Stimulated activated CD8-positive, alpha-beta memory T cell treated with anti-CD3 and anti-CD28 coated beads, Interleukin-12 subunit alpha, Interleukin-12 subunit beta, amount 100 ng/mL, for 24 hours (primary cell): ENCODE measurements around the gene ESRRG.
"Not testable (repeated sequence)": the region's sequence is repeated elsewhere in the genome, so short reads cannot be mapped to it uniquely, and the experiment has no call there.

Experiments
- DNase-seq: peaks from one replicate; pipeline ENCODE4 v3.0.0-alpha.2; 2020; ENCODE audit errors: extremely low read depth

ESRRG gene

GRCh38 chr1:216704065-216704464 lies 19.2 kb downstream of the ESRRG start:
- DNase-seq = not testable (repeated sequence)

DNA sequence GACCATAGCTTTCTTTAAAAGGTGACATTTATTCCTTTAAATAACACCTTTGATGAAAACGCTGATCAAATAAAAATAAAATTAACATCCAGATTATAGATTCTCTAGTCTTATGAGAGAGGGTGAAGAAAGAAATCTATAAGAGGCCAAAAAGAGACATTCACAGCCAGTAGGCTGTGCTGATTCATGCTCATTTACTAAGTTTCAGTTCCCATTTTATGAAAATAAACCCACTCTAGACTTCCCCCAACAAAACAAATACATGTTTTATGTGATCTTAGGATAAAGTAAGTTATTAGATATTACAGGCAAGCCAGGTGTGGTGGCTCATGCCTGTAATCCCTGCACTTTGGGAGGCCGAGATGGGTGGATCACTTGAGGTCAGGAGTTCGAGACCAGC lies 21.1 kb downstream of the ESRRG start:
- no peak for DNase-seq

- DNase-seq = no peak
These were observed 22.4 kb downstream of the ESRRG start for GRCh38 chr1:216700779-216701178.

DNA sequence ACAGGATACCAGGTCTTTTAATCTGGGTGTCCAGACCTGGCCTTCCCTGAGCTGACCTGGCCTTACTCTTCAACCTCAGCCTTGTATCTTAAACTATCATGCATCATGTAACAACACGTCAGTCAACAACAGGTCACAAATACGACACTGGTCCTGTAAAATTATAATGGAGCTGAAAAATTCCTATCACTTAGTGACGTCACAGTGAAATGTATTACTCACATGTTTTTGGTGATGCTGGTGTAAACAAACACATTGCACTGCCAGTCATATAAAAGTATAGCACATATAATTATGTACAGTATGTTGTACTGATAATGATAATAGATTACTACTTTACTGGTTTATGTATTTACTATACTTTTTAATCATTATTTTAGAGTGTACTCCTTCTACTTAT lies 31.5 kb downstream of the ESRRG start:
- no peak for DNase-seq

DNA sequence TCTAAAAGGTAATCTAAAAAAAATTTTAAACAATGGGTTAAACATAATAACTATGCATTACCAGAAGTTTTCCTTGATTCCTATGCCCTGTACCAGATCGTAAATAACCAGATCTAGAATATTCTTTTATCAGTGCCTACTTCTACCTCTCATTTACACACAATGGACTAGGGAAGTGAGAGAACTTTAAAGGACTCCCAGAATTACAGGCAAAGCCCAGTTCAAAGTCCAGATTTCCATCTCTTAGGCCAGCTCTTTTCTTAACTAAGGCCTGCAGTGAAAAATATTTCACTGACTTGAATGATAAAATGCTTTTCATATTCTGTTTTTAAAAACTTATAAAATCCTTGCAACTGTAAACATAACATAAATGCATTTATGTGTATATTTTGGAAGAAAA lies 32.6 kb downstream of the ESRRG start:
- DNase-seq = no peak

DNA sequence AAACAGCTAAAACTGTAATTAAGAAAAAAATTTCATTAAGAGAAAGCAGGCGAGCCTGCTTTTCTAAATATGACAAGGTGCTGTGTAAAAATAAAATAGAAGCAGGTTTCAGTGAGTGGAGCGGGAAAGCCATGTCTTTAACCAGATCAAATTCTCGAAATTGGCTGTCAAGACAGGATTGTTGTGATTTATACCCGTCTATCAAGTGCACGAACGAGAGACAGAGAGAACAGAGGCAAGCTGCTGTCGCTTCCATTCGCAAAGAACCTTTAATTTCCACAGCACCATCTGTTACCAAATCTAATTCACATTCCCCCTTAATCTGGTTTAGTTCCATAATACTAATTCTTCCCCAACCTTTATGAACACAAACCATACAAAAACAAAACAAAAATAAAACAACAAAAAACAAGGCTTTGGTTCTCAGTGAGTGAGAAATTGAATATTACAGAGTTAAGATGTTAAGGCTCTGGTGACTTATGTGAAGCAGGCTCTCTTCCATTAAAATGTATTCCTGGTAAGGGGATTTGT lies 35.0 kb downstream of the ESRRG start:
- DNase-seq = no peak

DNA sequence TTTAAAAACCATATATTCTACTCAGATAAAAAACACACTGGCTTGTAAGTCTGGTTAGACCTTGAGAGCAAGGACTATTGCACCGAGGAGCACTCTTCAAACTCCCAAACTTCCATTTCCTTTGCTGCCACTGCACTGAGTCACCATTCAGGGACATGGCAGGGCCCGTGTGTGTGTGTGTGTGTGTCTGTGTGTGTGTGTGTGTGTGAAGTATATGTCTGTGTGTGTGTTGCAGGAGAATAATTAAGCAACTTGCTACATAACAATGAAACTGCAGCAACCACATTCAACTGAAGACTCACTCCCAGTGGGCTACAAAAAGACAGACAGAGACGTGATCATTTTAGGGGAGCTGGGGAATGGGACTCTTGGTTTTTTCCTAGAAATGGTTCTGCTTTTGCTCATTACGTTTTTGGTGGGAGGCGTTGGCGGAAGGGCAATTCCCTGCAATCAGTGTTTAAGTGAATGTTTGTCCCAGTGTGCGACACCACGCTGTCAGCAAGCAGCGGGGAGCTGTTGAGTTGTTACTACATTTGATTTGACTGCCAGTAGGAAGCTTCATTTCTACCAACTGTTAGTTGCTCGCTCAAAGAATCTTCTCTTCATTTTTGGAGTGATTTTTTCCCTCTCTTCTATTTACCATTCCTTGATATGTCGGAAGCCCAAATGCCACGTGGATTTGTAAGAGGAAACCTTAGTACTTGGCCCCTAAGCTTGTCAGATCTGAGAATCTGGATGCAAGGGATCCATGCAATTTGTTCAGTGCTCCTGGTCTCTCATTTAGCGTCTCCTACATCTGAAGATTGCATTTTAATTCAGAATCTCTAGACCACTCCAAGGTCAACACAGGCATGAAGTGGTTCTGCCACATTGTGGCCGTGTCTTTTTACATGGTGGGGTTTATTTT lies 36.1 kb downstream of the ESRRG start:
- DNase-seq = no peak

- DNase-seq = no peak
These were observed 40.5 kb downstream of the ESRRG start for GRCh38 chr1:216682752-216683151.

- no peak for DNase-seq
These were observed 44.1 kb downstream of the ESRRG start for GRCh38 chr1:216679108-216679507.

GRCh38 chr1:216670118-216670883 lies 52.9 kb downstream of the ESRRG start:
- no peak for DNase-seq

- DNase-seq = no peak
These were observed 56.8 kb downstream of the ESRRG start for GRCh38 chr1:216666441-216666840.

- DNase-seq = no peak
These were observed 57.4 kb downstream of the ESRRG start for GRCh38 chr1:216665856-216666255.

GRCh38 chr1:216665406-216665805 lies 57.8 kb downstream of the ESRRG start:
- DNase-seq = no peak

DNA sequence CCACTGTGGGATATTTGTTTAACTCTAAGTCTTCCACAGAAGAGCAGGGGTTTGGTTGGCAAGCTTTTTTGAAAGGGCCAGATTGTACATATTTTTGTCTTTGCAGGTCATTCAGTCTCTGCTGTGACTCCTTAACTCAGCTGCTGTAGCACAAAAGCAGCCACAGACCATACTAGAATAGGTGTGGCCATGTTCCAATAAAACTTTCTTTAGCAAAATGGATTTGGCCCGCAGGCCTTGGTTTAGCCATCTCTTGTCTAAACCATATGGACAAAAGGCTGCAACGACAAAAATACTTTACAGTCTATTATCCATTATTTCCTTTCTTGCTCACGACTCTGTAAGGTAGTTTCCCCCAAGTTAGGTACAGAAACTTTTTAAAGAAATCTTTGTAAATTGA lies 60.5 kb downstream of the ESRRG start:
- DNase-seq = no peak

GRCh38 chr1:216660561-216660960 lies 62.7 kb downstream of the ESRRG start:
- DNase-seq = no peak

DNA sequence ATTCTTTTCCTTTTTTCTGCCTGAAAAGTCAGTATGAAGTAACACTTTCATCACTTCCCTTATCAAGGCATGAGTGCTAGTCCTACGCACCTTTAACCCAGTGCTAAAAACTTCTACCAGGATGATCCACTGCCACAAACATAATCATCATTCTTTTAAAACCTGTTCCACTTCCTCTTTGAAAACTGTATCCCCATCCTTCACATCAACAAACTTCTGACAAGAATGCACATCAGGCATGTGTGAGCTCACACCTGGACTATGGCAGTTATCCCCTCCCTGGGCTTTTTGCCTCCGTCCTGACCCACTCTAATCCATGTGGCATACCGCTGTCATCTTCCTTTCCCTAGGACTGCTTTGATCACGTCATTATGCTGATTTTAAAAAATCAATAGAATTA lies 70.2 kb downstream of the ESRRG start:
- no peak for DNase-seq

- DNase-seq = no peak
These were observed 71.3 kb downstream of the ESRRG start for GRCh38 chr1:216651826-216652418.

DNA sequence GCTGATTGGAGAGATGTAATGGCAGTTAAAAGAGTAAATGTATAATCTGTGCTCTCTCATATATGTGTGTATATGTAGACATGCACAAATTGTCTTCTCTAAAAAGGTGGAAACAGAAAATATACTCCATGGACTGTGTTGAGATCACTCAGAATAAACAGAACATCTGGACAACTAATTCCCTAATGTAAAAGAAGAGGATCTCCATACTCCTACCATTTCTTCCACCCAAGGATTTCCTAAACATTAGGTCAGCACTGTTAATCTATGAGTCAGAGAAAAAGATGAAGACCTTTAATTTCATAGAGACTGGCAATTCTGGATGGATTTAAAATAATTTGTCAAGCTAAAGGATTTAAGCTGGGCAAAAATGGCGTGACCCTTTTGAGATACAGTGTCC lies 80.1 kb downstream of the ESRRG start:
- DNase-seq = no peak

GRCh38 chr1:216641669-216642460 lies 81.4 kb downstream of the ESRRG start:
- DNase-seq = no peak

DNA sequence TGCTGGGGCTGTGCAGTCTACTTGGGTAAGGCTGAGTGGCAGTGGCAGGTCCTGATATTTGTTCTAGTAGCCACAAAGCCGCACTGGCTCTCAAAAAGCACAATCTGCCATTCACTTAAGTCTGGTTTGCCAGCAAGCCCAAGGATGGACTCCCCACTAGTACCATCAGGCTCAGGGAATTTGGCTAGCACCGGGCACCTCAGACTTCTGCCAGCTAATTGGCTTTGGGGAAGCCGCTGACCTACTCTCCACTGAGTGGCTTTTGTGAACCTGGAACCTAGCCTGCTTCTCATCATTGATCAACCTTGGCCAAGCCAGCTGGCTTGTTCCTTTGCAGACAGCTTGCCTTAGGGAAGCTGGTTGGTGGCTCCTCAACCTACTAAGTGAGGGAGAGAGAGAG lies 83.1 kb downstream of the ESRRG start:
- no peak for DNase-seq

DNA sequence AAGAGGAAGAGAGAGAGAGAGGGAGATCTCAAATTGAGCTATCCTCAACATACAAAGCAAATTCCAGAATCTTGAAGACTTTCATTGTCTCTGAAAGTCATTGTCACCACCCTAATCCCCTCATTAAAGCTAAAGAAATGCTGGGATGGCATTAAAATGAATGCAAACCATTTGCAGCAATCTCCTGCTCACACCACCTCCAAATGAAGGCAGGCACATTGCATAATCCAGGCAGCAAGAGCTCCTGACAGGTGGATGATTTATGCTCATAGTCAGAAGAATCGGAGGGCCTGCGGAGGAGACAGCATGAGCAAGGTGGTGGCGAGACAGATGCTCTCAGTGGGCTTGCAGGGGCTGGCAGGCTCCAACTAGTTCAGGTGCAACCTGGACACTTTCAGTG lies 90.2 kb downstream of the ESRRG start:
- no peak for DNase-seq

- DNase-seq = no peak
These were observed 92.7 kb downstream of the ESRRG start for GRCh38 chr1:216630532-216630931.
